GM19351 (cell line): Measurements from ENCODE around the gene NPSR1.
"Not testable (repeated sequence)": the region's sequence is repeated elsewhere in the genome, so short reads cannot be mapped to it uniquely, and the experiment has no call there.

ENCODE experiments used
- ATAC-seq: cut with Tn5 transposase; IDR thresholded peaks from one replicate; pipeline ENCODE4 v1.9.1; 2021; ENCODE audit warnings: mild to moderate bottlenecking, moderate library complexity; ENCODE audit not compliant: unreplicated experiment

NPSR1 gene

GRCh38 chr7:34867341-34867740 lies 209.3 kb downstream of the NPSR1 start:
- ATAC-seq, result not testable (repeated sequence)

- not testable (repeated sequence) for ATAC-seq
Measured at GRCh38 chr7:34868602-34869001, 210.6 kb downstream of the NPSR1 start.

GRCh38 chr7:34869057-34869456 lies 211.0 kb downstream of the NPSR1 start:
- no peak for ATAC-seq

- ATAC-seq, result not testable (repeated sequence)
Measured at GRCh38 chr7:34870041-34870440, 212.0 kb downstream of the NPSR1 start.

GRCh38 chr7:34874329-34874728 lies 216.3 kb downstream of the NPSR1 start:
- not testable (repeated sequence) for ATAC-seq

- no peak for ATAC-seq
Measured at GRCh38 chr7:34875481-34875880, 217.5 kb downstream of the NPSR1 start.

- ATAC-seq, result not testable (repeated sequence)
Measured at GRCh38 chr7:34878944-34879735, 221.1 kb downstream of the NPSR1 start.

- ATAC-seq, result no peak
Measured at GRCh38 chr7:34879871-34880270, 221.9 kb downstream of the NPSR1 start.

GRCh38 chr7:34883855-34884254 lies 225.8 kb downstream of the NPSR1 start:
- not testable (repeated sequence) for ATAC-seq

GRCh38 chr7:34886856-34887255 lies 228.8 kb downstream of the NPSR1 start:
- no peak for ATAC-seq

- ATAC-seq, result no peak
Measured at GRCh38 chr7:34889951-34890350, 231.9 kb downstream of the NPSR1 start.

- no peak for ATAC-seq
Measured at GRCh38 chr7:34895202-34895601, 237.2 kb downstream of the NPSR1 start.
